NCI-H1092 treated with DMSO at 0.1 percent for 48 hours (cell line): ENCODE results near the gene RAB6A.

Source experiments
- DNase-seq: peaks from one replicate; lab custom pipeline; 2025; lab: John Stamatoyannopoulos, UW

Gene RAB6A

GRCh38 chr11:73653996-73654395 is 106.9 kb downstream of the RAB6A start:
- DNase-seq, result no peak

- no peak for DNase-seq
These were observed 107.9 kb downstream of the RAB6A start for GRCh38 chr11:73652856-73653559.

- no peak for DNase-seq
These were observed 108.7 kb downstream of the RAB6A start for GRCh38 chr11:73652046-73652730.

DNA sequence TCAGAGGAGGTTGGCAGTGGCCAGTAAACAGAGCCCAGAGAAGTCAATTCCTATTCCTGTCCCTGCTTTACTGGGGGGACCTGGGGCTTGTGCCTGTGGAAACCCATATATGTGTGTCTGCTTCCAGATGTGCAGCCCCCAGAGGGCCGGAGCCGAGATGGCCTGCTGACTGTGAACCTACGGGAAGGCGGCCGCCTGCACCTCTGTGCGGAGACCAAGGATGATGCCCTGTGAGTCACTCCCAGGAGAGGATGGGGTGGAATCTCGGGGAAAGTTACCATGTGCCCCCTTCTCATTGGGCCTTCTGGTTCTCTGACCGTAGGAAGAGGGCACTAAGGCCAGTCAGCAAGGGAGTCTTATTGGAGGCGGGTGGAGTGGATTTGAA is 109.2 kb downstream of the RAB6A start:
- no peak for DNase-seq

DNA sequence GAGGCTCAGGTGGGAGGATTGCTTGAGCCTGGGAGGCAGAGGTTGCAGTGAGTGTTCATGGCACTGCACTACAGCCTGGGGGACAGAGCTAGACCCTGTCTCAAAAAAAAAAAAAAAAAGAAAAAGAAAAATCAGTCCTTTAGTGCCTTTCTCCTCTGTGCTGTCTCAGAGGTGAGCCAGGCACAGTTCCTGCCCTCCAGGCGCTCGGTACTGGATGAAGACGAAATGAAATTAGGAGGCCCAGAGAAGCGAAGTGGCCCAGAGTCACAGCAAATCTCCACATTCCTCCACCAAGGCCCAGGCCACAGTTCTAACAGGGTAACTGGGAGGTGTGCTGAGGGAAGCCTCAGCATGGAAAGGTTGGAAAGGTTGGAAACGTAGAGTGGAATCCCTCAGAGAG is 109.6 kb downstream of the RAB6A start:
- DNase-seq, result no peak

GRCh38 chr11:73650400-73650799 is 110.5 kb downstream of the RAB6A start:
- DNase-seq, result no peak

DNA sequence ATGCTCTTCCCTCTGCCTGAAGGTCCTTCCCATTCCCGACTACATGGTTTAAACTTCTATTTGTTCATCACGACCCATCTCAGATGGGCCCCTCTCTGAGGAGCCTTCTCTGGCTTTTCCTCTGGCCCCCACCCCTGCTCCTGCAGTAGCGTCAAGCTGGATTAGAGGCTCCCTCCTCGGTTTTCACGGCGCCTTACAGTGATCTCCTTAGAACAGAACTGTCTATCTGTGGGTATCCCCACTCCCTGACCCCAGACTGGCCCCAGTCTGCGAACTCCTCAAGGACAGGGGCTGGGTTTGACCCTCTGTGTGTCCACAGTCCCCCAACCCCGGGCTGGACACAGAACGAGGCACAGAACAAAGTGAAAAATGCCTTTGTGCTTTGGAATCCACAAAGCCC is 111.7 kb downstream of the RAB6A start:
- DNase-seq, result no peak

DNA sequence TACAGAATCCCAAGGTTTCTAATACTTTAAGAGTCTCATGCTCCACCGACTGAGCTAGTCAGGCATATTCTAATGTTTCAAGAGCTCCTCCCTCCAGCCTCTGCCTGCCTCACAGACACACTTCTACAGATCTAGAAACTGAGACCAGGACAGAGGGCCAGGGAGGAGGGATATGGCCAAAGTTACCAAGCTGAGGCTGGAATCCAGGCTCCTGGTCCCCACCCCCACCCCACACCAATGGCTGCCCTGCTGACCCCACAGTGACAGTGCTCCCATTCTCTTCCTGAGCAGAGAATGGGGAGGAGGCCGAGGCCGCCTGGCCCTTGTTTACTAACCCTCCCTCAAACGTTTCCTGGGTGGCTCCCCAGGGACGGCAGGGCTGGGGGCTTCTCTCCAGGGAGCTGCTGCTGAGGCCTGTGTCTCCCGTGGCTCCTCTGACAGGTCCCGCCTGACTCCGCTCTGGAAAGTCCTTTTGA is 112.3 kb downstream of the RAB6A start:
- DNase-seq, result no peak

DNA sequence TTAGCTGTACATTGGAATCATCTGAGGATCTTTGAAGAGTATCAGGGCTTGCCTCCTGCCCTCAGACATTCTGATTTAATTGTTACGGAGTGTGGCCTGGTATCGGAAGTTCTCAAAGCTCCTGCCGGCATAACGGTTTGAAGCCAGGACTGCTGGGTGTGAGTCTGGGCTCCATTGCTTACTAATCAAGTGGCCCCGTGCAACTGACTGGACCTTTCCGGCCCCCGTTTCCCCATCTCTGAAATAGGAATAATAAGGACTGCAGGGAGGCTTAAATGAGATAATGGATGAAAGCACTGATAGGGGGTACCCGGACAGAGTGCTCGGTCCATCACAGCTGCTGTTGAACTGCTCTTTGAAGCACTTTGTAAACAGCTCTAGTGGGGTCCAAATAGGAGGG is 112.8 kb downstream of the RAB6A start:
- DNase-seq, result no peak

- DNase-seq, result peak; percentile 94
These were observed 113.3 kb downstream of the RAB6A start for GRCh38 chr11:73647459-73648100.

- DNase-seq, result no peak
These were observed 114.8 kb downstream of the RAB6A start, which contains the start of gene PLEKHB1 for GRCh38 chr11:73645972-73646631. TSS of gene PLEKHB1 (plus strand) at chr11:73646581. CDS start at chr11:73646609, 28 bp downstream.

DNA sequence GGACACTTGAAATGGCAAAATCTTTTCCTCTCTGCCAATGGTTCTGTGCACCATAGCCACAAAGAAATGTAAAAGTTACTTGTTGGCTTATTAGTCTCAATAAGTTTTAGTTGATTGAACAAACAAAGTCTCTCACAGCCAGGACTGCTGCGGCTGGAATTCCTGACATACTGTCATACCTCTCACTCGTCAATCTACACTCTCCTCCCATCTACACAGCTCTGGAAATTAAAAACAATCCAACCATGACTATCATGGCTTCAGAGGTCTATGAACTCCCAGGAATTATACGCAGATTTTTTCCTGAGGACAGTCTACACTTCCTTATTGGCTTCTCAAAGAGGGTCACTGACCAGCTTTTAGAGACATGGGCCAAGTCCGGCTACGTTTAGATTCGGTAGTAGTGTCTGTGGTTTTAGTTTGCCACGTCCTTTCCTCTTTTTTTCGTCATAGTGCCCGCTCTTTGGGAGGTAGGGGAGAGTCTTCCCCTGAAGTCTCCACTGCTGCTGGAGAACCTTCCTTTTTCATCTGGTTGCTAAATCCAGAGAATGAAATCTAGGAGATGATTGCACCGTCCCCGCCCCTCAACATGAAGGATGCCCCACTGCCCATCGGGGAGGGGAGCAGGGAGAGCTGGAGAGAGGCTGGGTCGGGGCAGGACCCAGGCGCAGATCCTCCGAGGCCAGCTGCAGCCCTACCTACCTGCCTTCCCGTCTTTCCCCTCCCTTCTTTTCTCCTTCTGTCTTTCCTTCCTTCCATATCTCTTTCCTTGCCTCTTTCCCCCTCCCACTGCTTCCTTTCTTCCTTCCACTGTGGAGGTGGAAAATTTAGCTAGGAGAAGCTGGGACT is 115.5 kb downstream of the RAB6A start:
- no peak for DNase-seq

DNA sequence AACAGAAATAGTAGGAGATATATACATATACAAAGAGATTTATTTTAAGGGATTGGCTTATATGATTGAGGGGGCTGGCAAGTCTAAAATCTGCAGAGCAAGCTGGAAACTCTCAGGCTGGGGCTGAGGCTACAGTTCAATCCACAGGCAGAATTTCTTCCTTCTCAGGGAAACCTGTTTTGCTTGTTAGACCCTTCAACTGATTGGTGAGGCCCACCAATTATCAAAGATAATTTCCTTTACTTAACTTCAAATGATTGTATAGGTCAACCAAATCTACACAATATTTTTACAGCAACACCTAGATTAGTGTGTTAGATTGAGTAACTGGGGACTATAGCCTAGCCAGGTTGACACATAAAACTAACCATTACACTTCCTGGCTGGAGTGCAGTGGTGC is 119.2 kb downstream of the RAB6A start:
- DNase-seq, result no peak

DNA sequence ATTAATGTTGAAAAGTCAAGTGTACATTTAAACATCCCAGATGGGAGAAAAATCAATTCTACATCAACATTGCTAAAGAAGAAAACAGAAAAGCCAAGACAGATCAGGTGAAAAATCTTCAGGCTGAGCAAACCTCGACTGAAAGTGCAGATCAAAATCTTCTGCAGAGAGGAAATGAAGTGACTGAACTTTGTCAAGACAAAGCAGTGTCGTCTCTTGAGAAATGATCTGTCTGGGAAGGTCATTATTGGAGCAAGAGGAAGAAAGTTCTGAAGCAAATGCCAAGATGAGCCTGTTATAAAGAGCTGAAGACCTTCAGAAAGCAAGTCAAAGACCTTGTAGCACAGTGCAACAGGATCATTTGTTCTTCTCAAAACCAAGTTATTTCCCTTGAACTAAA is 120.3 kb downstream of the RAB6A start:
- no peak for DNase-seq

GRCh38 chr11:73637012-73637411 is 123.9 kb downstream of the RAB6A start:
- DNase-seq, result no peak

GRCh38 chr11:73636249-73636648 is 124.6 kb downstream of the RAB6A start:
- no peak for DNase-seq

DNA sequence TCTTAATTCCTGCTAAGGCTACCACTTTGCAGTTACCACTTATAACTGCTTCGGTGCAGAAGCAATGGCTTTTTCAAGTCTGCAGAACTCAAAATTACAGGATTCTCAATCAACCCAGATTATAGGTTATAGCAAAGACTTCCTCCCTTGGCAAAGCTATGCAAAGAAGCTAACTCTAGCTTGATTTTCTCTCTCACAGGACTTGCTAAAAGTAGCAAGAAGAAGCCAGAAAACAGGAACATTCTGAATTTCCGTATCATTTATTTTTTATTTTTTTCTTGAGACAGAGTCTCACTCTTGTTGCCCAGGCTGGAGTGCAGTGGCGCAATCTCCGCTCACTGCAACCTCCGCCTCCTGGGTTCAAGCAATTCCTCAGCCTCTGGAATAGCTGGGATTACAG is 125.2 kb downstream of the RAB6A start:
- DNase-seq, result no peak

DNA sequence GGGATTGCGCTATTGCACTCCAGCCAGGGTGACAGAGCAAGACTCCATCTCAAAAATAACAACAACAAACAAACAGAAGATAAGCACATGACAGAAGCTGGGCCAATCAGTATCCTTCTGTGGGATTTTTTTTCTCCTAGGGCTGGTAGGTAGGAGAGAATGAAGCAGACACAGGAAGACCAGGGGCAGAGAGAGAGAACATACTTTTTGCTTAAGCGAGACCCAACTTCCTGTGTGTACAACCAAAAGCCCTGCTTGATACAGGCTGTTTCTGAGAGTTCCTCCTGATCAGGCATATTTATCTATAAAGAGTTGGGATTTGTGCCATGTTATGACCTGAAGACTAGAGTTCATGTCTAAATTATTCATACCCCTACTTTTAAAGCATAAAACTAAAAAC is 126.9 kb downstream of the RAB6A start:
- DNase-seq, result no peak

- no peak for DNase-seq
These were observed 127.9 kb downstream of the RAB6A start for GRCh38 chr11:73632996-73633395.

- DNase-seq, result no peak
These were observed 131.0 kb downstream of the RAB6A start for GRCh38 chr11:73629907-73630306.

DNA sequence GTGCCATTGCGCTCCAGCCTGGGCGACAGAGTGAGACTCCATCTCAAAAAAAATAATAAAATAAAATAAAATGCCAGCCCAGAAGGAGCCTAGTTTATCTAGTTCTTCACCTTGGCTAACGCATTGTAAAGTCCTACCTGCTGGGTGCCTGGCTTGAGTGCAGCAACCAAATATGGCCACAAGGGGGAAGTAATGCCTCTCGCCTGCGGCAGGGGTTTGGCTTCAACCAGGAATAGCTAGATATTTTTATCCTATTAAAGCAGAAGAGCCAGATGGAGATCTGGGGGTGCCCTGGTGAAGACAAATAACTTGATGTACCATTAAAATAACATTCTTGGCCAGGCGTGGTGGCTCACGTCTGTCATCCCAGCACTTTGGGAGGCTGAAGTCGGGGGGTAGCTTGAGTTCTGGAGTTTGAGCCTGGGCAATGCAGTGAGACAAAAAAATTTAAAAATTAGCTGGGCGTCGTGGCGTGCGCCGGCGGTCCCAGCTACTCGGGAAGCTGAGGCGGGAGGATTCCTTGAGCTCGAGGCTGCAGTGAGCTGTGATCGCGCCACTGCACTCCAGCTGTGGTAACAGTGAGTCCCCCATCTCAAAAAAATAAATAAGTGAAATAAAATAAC is 135.1 kb downstream of the RAB6A start:
- DNase-seq, result peak; percentile 79
